H1 (cell line): Measurements from ENCODE around the gene PPIL6. TPM values are rescaled to one million over a fixed set of nuclear protein-coding genes. Genes with fewer than 3 reads are reported as not detected.

Experiments used
- BCL11A ChIP-seq, 2 experiments: IDR thresholded peaks; one replicate each; pipeline ENCODE4 v1.6.1; 2011; ENCODE audit warnings: low read depth in 2 of 2, low read length in 2 of 2, mild to moderate bottlenecking in 2 of 2
- CBX8 ChIP-seq: fragments of 300-800, 300-1000 bp; sonication (generic); IDR thresholded peaks from 2 replicates; pipeline ENCODE4 v1.7.1; 2016; ENCODE audit warnings: low read depth, low read length, borderline replicate concordance
- CTBP2 ChIP-seq: IDR thresholded peaks from 2 replicates; pipeline ENCODE4 v1.7.0; 2011; ENCODE audit warnings: borderline replicate concordance, mild to moderate bottlenecking, moderate library complexity, mixed read lengths, low read length; ENCODE audit not compliant: insufficient read depth, insufficient read length
- CTCF ChIP-seq, 3 experiments: IDR thresholded peaks; 1 replicate in 2 of 3; 2 replicates in 1 of 3; pipeline versions ENCODE4 v1.5.1 to v1.6.1; 2011; ENCODE audit warnings: low read length in 3 of 3, mild to moderate bottlenecking in 3 of 3, inconsistent platforms in 2 of 3, low read depth in 1 of 3, moderate library complexity in 1 of 3; ENCODE audit not compliant: insufficient read depth in 1 of 3; ENCODE audit errors: control extremely low read depth in 1 of 3
- EP300 ChIP-seq, 2 experiments: IDR thresholded peaks; 1 replicate in 1 of 2; 2 replicates in 1 of 2; pipeline ENCODE4 v1.6.1; 2011 to 2012; ENCODE audit warnings: low read depth in 2 of 2, low read length in 2 of 2, mild to moderate bottlenecking in 2 of 2, borderline replicate concordance in 1 of 2, inconsistent platforms in 1 of 2, moderate library complexity in 1 of 2
- GABPA ChIP-seq: IDR thresholded peaks from 2 replicates; pipeline ENCODE4 v1.6.1; 2011; ENCODE audit warnings: mild to moderate bottlenecking, low read length, moderate library complexity, borderline replicate concordance; ENCODE audit not compliant: insufficient read depth
- KDM1A ChIP-seq: fragments of 200-600, 300-600 bp; sonication (generic); IDR thresholded peaks from 2 replicates; pipeline ENCODE4 v1.7.1; 2016; ENCODE audit warnings: mild to moderate bottlenecking, low read length, borderline replicate concordance
- KDM4A ChIP-seq: IDR thresholded peaks from one replicate; pipeline ENCODE4 v1.7.1; 2012; ENCODE audit warnings: low read depth, mild to moderate bottlenecking, moderate library complexity, low read length, inconsistent platforms; ENCODE audit not compliant: severe bottlenecking
- MAFK ChIP-seq: IDR thresholded peaks from 2 replicates; pipeline ENCODE4 v1.6.1; 2012; ENCODE audit warnings: low read depth, mild to moderate bottlenecking, improper control_type of control experiment, low read length
- NANOG ChIP-seq: IDR thresholded peaks from 2 replicates; pipeline ENCODE4 v1.6.1; 2011; ENCODE audit warnings: low read length, low read depth, mild to moderate bottlenecking, inconsistent platforms; ENCODE audit not compliant: insufficient read depth, poor library complexity, severe bottlenecking
- POLR2AphosphoS5 ChIP-seq: IDR thresholded peaks from 2 replicates; pipeline ENCODE4 v1.6.1; 2011; ENCODE audit warnings: low read depth, low read length
- RAD21 ChIP-seq, 2 experiments: IDR thresholded peaks in 1 of 2; conservative IDR thresholded peaks in 1 of 2; 2 replicates each; pipeline ENCODE4 v1.6.1; 2011; ENCODE audit warnings: low read depth in 2 of 2, low read length in 2 of 2, improper control_type of control experiment in 1 of 2, inconsistent platforms in 1 of 2, mild to moderate bottlenecking in 1 of 2, moderate library complexity in 1 of 2
- SAP30 ChIP-seq: fragments of 300-600 bp; sonication (generic); IDR thresholded peaks from 2 replicates; pipeline ENCODE4 v1.7.1; 2012; ENCODE audit warnings: low read length, moderate library complexity, mild to moderate bottlenecking, inconsistent platforms; ENCODE audit not compliant: insufficient read depth, insufficient replicate concordance
- SP1 ChIP-seq: IDR thresholded peaks from 2 replicates; pipeline ENCODE4 v1.6.1; 2011; ENCODE audit warnings: low read depth, low read length
- SP2 ChIP-seq: IDR thresholded peaks from 2 replicates; pipeline ENCODE4 v1.6.1; 2012; ENCODE audit warnings: mild to moderate bottlenecking, low read length, inconsistent platforms
- SRF ChIP-seq: IDR thresholded peaks from 2 replicates; pipeline ENCODE4 v1.6.1; 2011; ENCODE audit warnings: mild to moderate bottlenecking, low read depth, low read length, moderate library complexity
- ZNF274 ChIP-seq: IDR thresholded peaks from 2 replicates; pipeline ENCODE4 v1.7.0; 2012; ENCODE audit warnings: low read length, borderline replicate concordance; ENCODE audit errors: extremely low read depth
- polyA plus RNA-seq, 7 experiments: library from polyadenylated mRNA; depleted of rRNA in 3 of 7; stranded (reverse) in 5 of 7; unstranded in 2 of 7; fragments of >200 nt in 5 of 7; fragments of 200-250 nt in 2 of 7; gene quantifications; 1 replicate in 5 of 7; 2 replicates in 1 of 7; 4 replicates in 1 of 7; pipeline versions ENCODE4 v1.2.1 to v1.2.3, GENCODE V29; 2011 to 2013; ENCODE audit warnings: missing spikeins in 2 of 7, mixed read lengths in 2 of 7
- total RNA-seq: library from RNA; stranded (reverse); fragmentation: NEBNext Ultra II Directional; extraction: Animal tissue kit (Norgen Biotek cat#: 25700); gene quantifications from 2 replicates; pipeline ENCODE4 v1.2.1, GENCODE V29; 2021
- TF ChIP-seq, protein P1 (sequence below): IDR thresholded peaks from 2 replicates; pipeline ENCODE4 v1.6.1; 2012; ENCODE audit warnings: inconsistent platforms

PPIL6 gene
- total and polyA plus RNA-seq, 2 of the 8 experiments (the other 6 are each of a cell fraction or from before 2014, with no cell fraction given), result 0.42 to 1.3 TPM

DNA sequence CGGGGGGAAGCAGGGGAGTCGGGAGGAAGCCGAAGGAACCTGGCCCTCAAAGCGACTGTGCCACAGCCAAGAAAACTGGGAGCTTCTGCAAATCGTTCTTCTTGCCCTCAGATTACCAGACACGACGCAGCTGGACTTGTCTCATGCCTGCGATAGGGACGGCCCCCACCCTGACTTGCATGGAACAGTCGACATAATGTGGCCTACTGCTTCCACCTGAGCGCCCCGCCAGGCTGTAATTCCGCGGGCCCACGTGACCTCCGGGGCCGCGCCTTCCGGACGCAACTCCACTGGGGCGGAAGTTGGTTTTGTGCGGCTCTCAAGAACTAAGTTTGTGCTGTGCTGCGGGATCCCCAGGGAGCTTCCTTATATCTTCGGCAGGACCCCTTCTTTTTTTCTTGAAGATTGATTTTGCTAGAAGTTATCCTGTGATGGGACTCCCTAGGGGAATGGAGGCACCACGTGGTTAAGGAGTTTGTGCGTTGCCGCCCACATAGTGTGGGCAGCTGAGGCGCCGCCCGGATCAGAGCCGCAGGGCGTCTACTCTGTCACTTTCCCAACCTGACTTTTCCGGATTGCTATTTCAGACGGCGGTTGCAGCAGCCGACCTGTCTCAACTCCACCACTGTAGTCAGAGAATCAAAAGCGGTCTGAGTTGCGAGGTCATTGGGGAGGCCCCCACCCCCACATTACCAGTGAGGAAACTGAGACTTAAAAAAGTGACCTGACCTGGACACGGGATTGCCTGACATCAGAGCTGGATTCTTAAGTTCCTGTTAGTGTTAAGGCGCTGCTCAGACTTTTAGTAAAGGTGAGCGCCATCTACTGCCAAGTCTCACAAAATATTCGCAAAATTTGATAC, 57.6 kb downstream of the PPIL6 start (continued):
- TF ChIP-seq CTBP2 (peak; percentile 59), SP1 (0 out of 2 replicates have a peak, but pooled peaks have one; percentile 7), EP300 (IDR thresholded peaks at IDR 0.05; ENCODE audit: borderline replicate concordance in 1 of 2, low read depth in 2 of 2, low read length in 2 of 2) (peak in 1 of 2 experiments; percentile 99; a peak in 2 of 3 replicates), CTCF (IDR thresholded peaks at IDR 0.05; ENCODE audit: control extremely low read depth in 1 of 3, insufficient read depth in 1 of 3, low read depth in 1 of 3, low read length in 3 of 3) (peak in 2 of 3 experiments; percentile 40 to 47; a peak in 3 of 4 replicates), RAD21 (IDR thresholded peaks at IDR 0.05 in 1 of 2, conservative IDR thresholded peaks at IDR 0.05 in 1 of 2; ENCODE audit: low read depth in 2 of 2, low read length in 2 of 2) (peak; percentile 52 to 58), SAP30 (peak; percentile 99), BCL11A (IDR thresholded peaks at IDR 0.05; ENCODE audit: low read depth in 2 of 2, low read length in 2 of 2) (no peak), NANOG (no peak), GABPA (no peak), KDM1A (no peak), ZNF274 (no peak), KDM4A (no peak), POLR2AphosphoS5 (peak; percentile 28), SRF (no peak), SP2 (no peak), MAFK (no peak), CBX8 (no peak)
- TF ChIP-seq, protein P1, sequence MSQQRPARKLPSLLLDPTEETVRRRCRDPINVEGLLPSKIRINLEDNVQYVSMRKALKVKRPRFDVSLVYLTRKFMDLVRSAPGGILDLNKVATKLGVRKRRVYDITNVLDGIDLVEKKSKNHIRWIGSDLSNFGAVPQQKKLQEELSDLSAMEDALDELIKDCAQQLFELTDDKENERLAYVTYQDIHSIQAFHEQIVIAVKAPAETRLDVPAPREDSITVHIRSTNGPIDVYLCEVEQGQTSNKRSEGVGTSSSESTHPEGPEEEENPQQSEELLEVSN, result no peak; the same call in 1 of the 2 replicates
